HepG2 (cell line): ENCODE measurements around the gene MAML1. TPM values are rescaled to one million over a fixed set of nuclear protein-coding genes. Genes with fewer than 3 reads are reported as not detected.

Source experiments
- ATAC-seq: fragments of 200-7000 bp; cut with Tn5 transposase; 3 replicates; pipeline ENCODE4 v1.9.1; 2020; ENCODE audit warnings: mild to moderate bottlenecking, moderate library complexity
- BruUV-seq: library from RNA; stranded (reverse); fragments of 400-500 nt; replicated peaks from 2 replicates; lab custom pipeline; 2021; lab: Mats Ljungman, UMichigan
- CTCF ChIA-PET: fragments of 300-600 bp; formaldehyde crosslinking; extraction: SDS; loops from one replicate; lab custom pipeline; 2021; ENCODE audit warnings: low total read pairs, inconsistent platforms, low intra/inter-chr PET ratio; lab: Yijun Ruan, JAX
- POLR2A ChIA-PET: fragments of 350-600 bp; sonication (Branson Sonifier 250); formaldehyde crosslinking; loops from one replicate; lab custom pipeline; 2020; ENCODE audit warnings: antibody characterized with exemption, inconsistent platforms; lab: Yijun Ruan, JAX
- DNase-seq: peaks from one replicate; pipeline ENCODE4 v3.0.0-alpha.2; 2015; ENCODE audit warnings: low spot score
- FAIRE-seq: peaks from 3 replicates; lab custom pipeline; 2011; peaks lifted over from hg19 to GRCh38; lab: Jason Lieb, UNC
- H2AFZ ChIP-seq: one replicate; pipeline ENCODE4 v1.6.1; 2011; ENCODE audit warnings: low read length, inconsistent platforms
- H3K27ac ChIP-seq: fragments of 300-600 bp; 3 replicates; pipeline ENCODE4 v1.8.0; 2011; ENCODE audit warnings: mixed run types, mild to moderate bottlenecking, mixed read lengths, low read length, inconsistent platforms; ENCODE audit not compliant: insufficient read depth; ENCODE audit errors: extremely low read length
- H3K27me3 ChIP-seq, 2 experiments: fragments of 200-600 bp in 1 of 2; 2 replicates in 1 of 2; 3 replicates in 1 of 2; pipeline versions ENCODE4 v1.6.0 to v1.8.0; 2011; ENCODE audit warnings: low read length in 2 of 2, mild to moderate bottlenecking in 2 of 2, moderate library complexity in 2 of 2, inconsistent platforms in 1 of 2; ENCODE audit not compliant: insufficient read depth in 2 of 2, control insufficient read depth in 1 of 2
- H3K36me3 ChIP-seq, 2 experiments: fragments of 200-600 bp in 1 of 2; replicated peaks in 1 of 2; 2 replicates in 1 of 2; 3 replicates in 1 of 2; pipeline versions ENCODE4 v1.5.1 to v1.8.0; 2011; ENCODE audit warnings: low read length in 2 of 2, inconsistent platforms in 1 of 2; ENCODE audit not compliant: insufficient read depth in 2 of 2, control insufficient read depth in 1 of 2
- H3K4me1 ChIP-seq: 2 replicates; pipeline ENCODE4 v1.5.1; 2012; ENCODE audit warnings: low read length, inconsistent platforms; ENCODE audit not compliant: insufficient read depth
- H3K4me2 ChIP-seq: 2 replicates; pipeline ENCODE4 v1.6.0; 2011; ENCODE audit warnings: low read depth, low read length, inconsistent platforms
- H3K4me3 ChIP-seq, 3 experiments: fragments of 200-600 bp in 1 of 3; sonication (generic), shearing (Covaris generic) in 1 of 3; replicated peaks in 1 of 3; 2 replicates each; pipeline ENCODE4 v1.5.1; 2011 to 2016; ENCODE audit warnings: low read length in 3 of 3, inconsistent platforms in 2 of 3, low read depth in 2 of 3, mild to moderate bottlenecking in 2 of 3, control low read depth in 1 of 3, mixed read lengths in 1 of 3; ENCODE audit not compliant: insufficient read depth in 1 of 3
- H3K79me2 ChIP-seq: one replicate; pipeline ENCODE4 v1.6.1; 2011; ENCODE audit warnings: low read length, inconsistent platforms; ENCODE audit not compliant: insufficient read depth
- H3K9ac ChIP-seq: 2 replicates; pipeline ENCODE4 v1.6.0; 2011; ENCODE audit warnings: mild to moderate bottlenecking, low read depth, low read length, inconsistent platforms; ENCODE audit not compliant: insufficient read depth
- H3K9me3 ChIP-seq: 2 replicates; pipeline ENCODE4 v1.5.1; 2012; ENCODE audit warnings: mild to moderate bottlenecking, low read length
- H4K20me1 ChIP-seq: 2 replicates; pipeline ENCODE4 v1.6.0; 2011; ENCODE audit warnings: inconsistent platforms, mild to moderate bottlenecking, low read length, moderate library complexity; ENCODE audit not compliant: insufficient read depth
- PCBP2 ChIP-seq: fragments of 200-400 bp; formaldehyde crosslinking; optimal IDR thresholded peaks from 2 replicates; pipeline ENCODE3; 2018; ENCODE audit warnings: low read length, low read depth; ENCODE audit not compliant: poor library complexity, severe bottlenecking
- ZMYM3 ChIP-seq: sonication (generic); formaldehyde crosslinking; IDR thresholded peaks from 2 replicates; pipeline ENCODE4 v1.5.1; 2020; ENCODE audit warnings: mild to moderate bottlenecking, missing genetic modification reagents
- ZNF12 ChIP-seq: sonication (generic); formaldehyde crosslinking; IDR thresholded peaks from 2 replicates; pipeline ENCODE4 v1.5.0; 2020; ENCODE audit warnings: missing genetic modification reagents
- ZNF143 ChIP-seq: sonication (generic); formaldehyde crosslinking; IDR thresholded peaks from 2 replicates; pipeline ENCODE4 v1.4.0; 2020; ENCODE audit warnings: missing genetic modification reagents
- ZNF33A ChIP-seq: sonication (generic); formaldehyde crosslinking; IDR thresholded peaks from 2 replicates; pipeline ENCODE4 v1.5.1; 2020; ENCODE audit warnings: missing genetic modification reagents, mild to moderate bottlenecking, moderate library complexity, borderline replicate concordance
- ZNF558 ChIP-seq: sonication (generic); formaldehyde crosslinking; IDR thresholded peaks from 2 replicates; pipeline ENCODE4 v1.9.0; 2022; ENCODE audit warnings: mild to moderate bottlenecking, missing genetic modification reagents, borderline replicate concordance
- ZNF782 ChIP-seq: sonication (generic); formaldehyde crosslinking; IDR thresholded peaks from 2 replicates; pipeline ENCODE4 v1.4.0; 2020; ENCODE audit warnings: missing genetic modification reagents, mild to moderate bottlenecking, borderline replicate concordance
- ZSCAN30 ChIP-seq: sonication (generic); formaldehyde crosslinking; IDR thresholded peaks from 2 replicates; pipeline ENCODE4 v1.5.0; 2020; ENCODE audit warnings: mild to moderate bottlenecking, missing genetic modification reagents
- WGBS: methylation state at CpG from one replicate; pipeline ENCODE4 v1.1.6; 2017; ENCODE audit warnings: low lambda C conversion rate; 5-methylcytosine and 5-hydroxymethylcytosine counted together
- in situ Hi-C: cut with HindIII; loops from 2 replicates; pipeline ENCODE4 v1.10.0; 2017; ENCODE audit warnings: low pct_unique_long_range_greater_than_20kb; ENCODE audit not compliant: extremely low pct_ligation_motif_present
- intact Hi-C: fragments of 100-400 bp; cut with micrococcal nuclease; formaldehyde crosslinking; loops from one replicate; pipeline ENCODE4 v1.10.0; 2022; ENCODE audit not compliant: unreplicated experiment
- polyA plus RNA-seq, 8 experiments: library from polyadenylated mRNA; depleted of rRNA in 3 of 8; stranded (reverse) in 7 of 8; unstranded in 1 of 8; fragments of >200 nt; fragmentation: Illumina TruSeq in 4 of 8; extraction: Trizol in 4 of 8; gene quantifications; 2 replicates each; pipeline versions ENCODE4 v1.2.1 to v1.2.3, GENCODE V29; 2011 to 2016; ENCODE audit warnings: low read depth in 4 of 8, missing spikeins in 1 of 8, mixed read lengths in 1 of 8; ENCODE audit not compliant: insufficient read depth in 1 of 8
- total RNA-seq, 5 experiments: library from RNA; depleted of rRNA; stranded (reverse); fragments of >200 nt; fragmentation: Illumina TruSeq; extraction: Trizol; gene quantifications; 2 replicates each; pipeline ENCODE4 v1.2.3, GENCODE V29; 2016; ENCODE audit warnings: low read depth in 1 of 5
- TF ChIP-seq, protein P1 (sequence below): sonication (generic); formaldehyde crosslinking; IDR thresholded peaks from 2 replicates; pipeline ENCODE4 v1.8.1; 2022; ENCODE audit warnings: mild to moderate bottlenecking, missing genetic modification reagents
- TF ChIP-seq, protein P2 (sequence below): sonication (generic); formaldehyde crosslinking; conservative IDR thresholded peaks from 2 replicates; pipeline ENCODE4 v1.5.0; 2020; ENCODE audit warnings: missing genetic modification reagents
- TF ChIP-seq, protein P3 (sequence below): sonication (generic); formaldehyde crosslinking; IDR thresholded peaks from 2 replicates; pipeline ENCODE4 v1.4.0; 2020; ENCODE audit warnings: mild to moderate bottlenecking, low read depth, missing genetic modification reagents
- TF ChIP-seq, protein P4 (sequence below), 2 experiments: fragments of 450-650 bp in 1 of 2; sonication (generic) in 1 of 2; formaldehyde crosslinking; IDR thresholded peaks; 2 replicates each; pipeline versions ENCODE4 v1.5.0 to v1.8.0; 2020 to 2022; ENCODE audit warnings: mild to moderate bottlenecking in 1 of 2, missing genetic modification reagents in 1 of 2

Gene MAML1
- total and polyA plus RNA-seq, 2 of the 13 experiments (the other 11 are each of a cell fraction or from before 2014, with no cell fraction given) = 10.0 to 10.8 TPM

DNA sequence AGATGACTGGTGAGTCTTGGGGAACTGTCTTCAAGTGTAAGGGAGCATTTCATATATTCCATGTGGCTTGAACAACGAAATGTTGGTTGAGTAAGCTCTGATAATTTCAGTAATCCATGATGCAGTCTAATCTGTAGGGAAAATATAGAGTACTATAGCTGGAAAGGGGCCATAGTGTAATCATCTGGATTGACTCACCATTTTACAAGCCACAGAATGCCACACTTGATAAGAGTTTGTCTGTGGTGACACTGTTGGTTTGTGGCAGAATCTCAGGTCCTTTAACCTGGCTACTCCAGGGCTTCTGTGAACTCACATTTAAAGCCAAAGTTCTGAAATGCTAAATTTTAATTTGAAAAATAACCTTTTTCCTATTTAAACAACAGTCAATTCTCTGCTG is 16.3 kb upstream of the MAML1 start:
- H3K9ac ChIP-seq = no peak overlapping the region
- intact Hi-C loops (no loop called here), in situ Hi-C loops (no loop called here)
- H3K4me1 ChIP-seq = no peaks in the 10 kb centered on the region
- H2AFZ ChIP-seq = no peak overlapping the region
- 94% methylated on average over 1 of the region's 1 CpG for WGBS
- no peak for TF ChIP-seq PCBP2
- TF ChIP-seq ZNF558 (CRISPR knock-in tag) = no peak
- FAIRE-seq = no peak
- BruUV-seq = no TSS peak
- H3K4me2 ChIP-seq = no peak overlapping the region
- peaks cover 25 to 72% of the 10 kb centered on the region in 2 experiments for H3K36me3 ChIP-seq
- no peak overlapping the region for H3K4me3 ChIP-seq
- H3K9me3 ChIP-seq = no peaks in the 10 kb centered on the region
- POLR2A ChIA-PET = interaction anchor here (1.1 kb wide), 1 partner anchor 16 kb away, joined by 3 read pairs; the partner anchor contains the start of gene MAML1
- no peak overlapping the region for H3K27ac ChIP-seq
- DNase-seq = no peak
- H3K27me3 ChIP-seq = no peaks in the 10 kb centered on the region
- H3K79me2 ChIP-seq = peaks cover 20% of the 10 kb centered on the region
- ATAC-seq = no peak
- CTCF ChIA-PET = no interaction called here
- no peaks in the 10 kb centered on the region for H4K20me1 ChIP-seq

DNA sequence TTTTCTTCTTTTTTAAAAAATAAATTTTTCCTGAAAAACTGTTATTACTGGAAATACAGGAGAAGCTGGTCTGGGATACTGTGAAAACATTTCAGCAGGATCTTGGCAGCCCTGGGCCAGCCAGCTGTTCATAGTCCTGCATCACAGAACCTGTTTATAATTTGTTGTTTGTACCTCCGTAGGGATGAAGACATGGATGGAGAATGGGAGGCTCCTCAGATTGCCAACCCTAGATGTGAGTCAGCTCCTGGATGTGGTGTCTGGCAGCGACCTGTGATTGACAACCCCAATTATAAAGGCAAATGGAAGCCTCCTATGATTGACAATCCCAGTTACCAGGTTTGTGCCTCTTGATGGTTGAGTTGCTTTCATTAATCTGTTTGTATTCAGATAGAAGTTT is 12.4 kb upstream of the MAML1 start:
- Histone ChIP-seq H3K4me3 (no peak overlapping the region), H3K79me2 (peaks cover 23% of the 10 kb centered on the region), H2AFZ (no peak overlapping the region), H4K20me1 (no peaks in the 10 kb centered on the region), H3K4me1 (no peaks in the 10 kb centered on the region), H3K36me3 (peaks cover 34 to 89% of the 10 kb centered on the region in 2 experiments), H3K9me3 (no peaks in the 10 kb centered on the region), H3K4me2 (no peak overlapping the region), H3K27me3 (no peaks in the 10 kb centered on the region), H3K9ac (no peak overlapping the region), H3K27ac (no peak overlapping the region)
- no peak for TF ChIP-seq ZMYM3
- no peak for TF ChIP-seq ZNF782
- TF ChIP-seq ZNF143 = no peak
- TF ChIP-seq, protein P1, sequence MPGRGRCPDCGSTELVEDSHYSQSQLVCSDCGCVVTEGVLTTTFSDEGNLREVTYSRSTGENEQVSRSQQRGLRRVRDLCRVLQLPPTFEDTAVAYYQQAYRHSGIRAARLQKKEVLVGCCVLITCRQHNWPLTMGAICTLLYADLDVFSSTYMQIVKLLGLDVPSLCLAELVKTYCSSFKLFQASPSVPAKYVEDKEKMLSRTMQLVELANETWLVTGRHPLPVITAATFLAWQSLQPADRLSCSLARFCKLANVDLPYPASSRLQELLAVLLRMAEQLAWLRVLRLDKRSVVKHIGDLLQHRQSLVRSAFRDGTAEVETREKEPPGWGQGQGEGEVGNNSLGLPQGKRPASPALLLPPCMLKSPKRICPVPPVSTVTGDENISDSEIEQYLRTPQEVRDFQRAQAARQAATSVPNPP = no peak
- no peak for TF ChIP-seq ZNF33A (CRISPR knock-in tag)
- TF ChIP-seq, protein P2, sequence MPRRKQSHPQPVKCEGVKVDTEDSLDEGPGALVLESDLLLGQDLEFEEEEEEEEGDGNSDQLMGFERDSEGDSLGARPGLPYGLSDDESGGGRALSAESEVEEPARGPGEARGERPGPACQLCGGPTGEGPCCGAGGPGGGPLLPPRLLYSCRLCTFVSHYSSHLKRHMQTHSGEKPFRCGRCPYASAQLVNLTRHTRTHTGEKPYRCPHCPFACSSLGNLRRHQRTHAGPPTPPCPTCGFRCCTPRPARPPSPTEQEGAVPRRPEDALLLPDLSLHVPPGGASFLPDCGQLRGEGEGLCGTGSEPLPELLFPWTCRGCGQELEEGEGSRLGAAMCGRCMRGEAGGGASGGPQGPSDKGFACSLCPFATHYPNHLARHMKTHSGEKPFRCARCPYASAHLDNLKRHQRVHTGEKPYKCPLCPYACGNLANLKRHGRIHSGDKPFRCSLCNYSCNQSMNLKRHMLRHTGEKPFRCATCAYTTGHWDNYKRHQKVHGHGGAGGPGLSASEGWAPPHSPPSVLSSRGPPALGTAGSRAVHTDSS (CRISPR knock-in tag) = no peak
- TF ChIP-seq ZSCAN30 = no peak
- TF ChIP-seq, protein P3, sequence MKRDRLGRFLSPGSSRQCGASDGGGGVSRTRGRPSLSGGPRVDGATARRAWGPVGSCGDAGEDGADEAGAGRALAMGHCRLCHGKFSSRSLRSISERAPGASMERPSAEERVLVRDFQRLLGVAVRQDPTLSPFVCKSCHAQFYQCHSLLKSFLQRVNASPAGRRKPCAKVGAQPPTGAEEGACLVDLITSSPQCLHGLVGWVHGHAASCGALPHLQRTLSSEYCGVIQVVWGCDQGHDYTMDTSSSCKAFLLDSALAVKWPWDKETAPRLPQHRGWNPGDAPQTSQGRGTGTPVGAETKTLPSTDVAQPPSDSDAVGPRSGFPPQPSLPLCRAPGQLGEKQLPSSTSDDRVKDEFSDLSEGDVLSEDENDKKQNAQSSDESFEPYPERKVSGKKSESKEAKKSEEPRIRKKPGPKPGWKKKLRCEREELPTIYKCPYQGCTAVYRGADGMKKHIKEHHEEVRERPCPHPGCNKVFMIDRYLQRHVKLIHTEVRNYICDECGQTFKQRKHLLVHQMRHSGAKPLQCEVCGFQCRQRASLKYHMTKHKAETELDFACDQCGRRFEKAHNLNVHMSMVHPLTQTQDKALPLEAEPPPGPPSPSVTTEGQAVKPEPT (CRISPR knock-in tag) = no peak
- TF ChIP-seq, protein P4, sequence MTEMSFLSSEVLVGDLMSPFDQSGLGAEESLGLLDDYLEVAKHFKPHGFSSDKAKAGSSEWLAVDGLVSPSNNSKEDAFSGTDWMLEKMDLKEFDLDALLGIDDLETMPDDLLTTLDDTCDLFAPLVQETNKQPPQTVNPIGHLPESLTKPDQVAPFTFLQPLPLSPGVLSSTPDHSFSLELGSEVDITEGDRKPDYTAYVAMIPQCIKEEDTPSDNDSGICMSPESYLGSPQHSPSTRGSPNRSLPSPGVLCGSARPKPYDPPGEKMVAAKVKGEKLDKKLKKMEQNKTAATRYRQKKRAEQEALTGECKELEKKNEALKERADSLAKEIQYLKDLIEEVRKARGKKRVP (CRISPR knock-in tag; IDR thresholded peaks at IDR 0.05) = no peak
- no peak for TF ChIP-seq ZNF12 (CRISPR knock-in tag)
- ChIA-PET CTCF (no interaction called here), POLR2A (no interaction called here)
- intact Hi-C loops = no loop called here
- FAIRE-seq = no peak
- ATAC-seq = no peak
- BruUV-seq = no TSS peak
- 100% methylated on average over 2 of the region's 2 CpGs for WGBS
- in situ Hi-C loops = no loop called here
- no peak for DNase-seq
